ENCODE measurements around the gene UBLCP1.

GRCh38 chr5:159318448-159318847 lies 55.4 kb downstream of the UBLCP1 start:
- TF ChIP-seq POLR2A (IDR thresholded peaks at IDR 0.05) = no peak
- no peak for TF ChIP-seq CTCF (IDR thresholded peaks at IDR 0.05)

All from testis (tissue), 2 donors.